Left renal cortex interstitium (tissue), 4 donors: Measurements from ENCODE around the gene NEDD4. TPM values are rescaled to one million over a fixed set of nuclear protein-coding genes. Genes with fewer than 3 reads are reported as not detected.
A peak's percentile ranks its signal among the peaks of the same experiment; 100 is the strongest.
"Not testable (repeated sequence)": the region's sequence is repeated elsewhere in the genome, so short reads cannot be mapped to it uniquely, and the experiment has no call there.

Source experiments
- DNase-seq, 4 donors: peaks; one replicate each; pipeline ENCODE4 v3.0.0-alpha.2; 2013; ENCODE audit warnings: low read depth in 4 of 4, low spot score in 2 of 4, missing footprints in 1 of 4
- polyA plus RNA-seq, 4 donors: library from polyadenylated mRNA; unstranded; fragments of 120-200 nt; gene quantifications; one replicate each; pipeline ENCODE4 v1.2.1, GENCODE V29; 2013; ENCODE audit not compliant: insufficient read length in 4 of 4

NEDD4 gene
- 10 to 100 TPM; 14.7 to 16.0 (median 15.4) TPM for polyA plus RNA-seq

DNA sequence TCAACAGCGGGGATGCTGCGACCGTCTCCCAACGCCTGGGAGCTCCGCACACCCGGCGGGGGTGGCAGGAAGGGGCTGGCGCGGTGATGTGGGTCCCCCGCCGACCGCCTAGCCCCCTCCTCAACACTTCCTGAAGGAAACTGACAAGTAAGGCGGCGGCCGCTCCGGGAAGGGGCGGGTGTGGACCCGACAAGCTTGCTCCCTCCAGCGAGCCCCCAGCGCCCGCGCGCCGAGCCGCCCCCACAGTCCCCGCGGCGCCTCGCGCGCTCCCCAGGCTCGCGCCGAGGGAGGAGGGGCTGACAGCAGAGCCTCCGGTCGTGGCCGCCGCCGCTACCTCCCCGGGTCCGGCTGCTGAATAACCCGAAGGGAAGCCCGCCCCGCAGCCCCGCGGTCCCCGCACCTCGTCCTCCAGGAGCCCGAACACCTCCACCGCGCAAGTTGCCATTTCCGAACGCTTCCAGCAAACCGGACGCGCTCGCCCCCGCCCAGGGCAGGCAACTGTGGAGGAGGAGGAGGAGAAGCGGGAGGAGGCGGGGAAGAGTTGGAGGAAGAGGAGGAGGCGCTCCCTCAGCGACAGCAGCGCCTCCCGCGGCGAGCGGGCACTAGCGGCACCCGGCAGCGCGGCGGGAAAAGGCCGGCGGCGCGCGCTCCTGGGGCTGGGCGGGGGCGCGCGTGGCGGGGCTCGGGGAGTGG, at the start of gene NEDD4:
Gene NEDD4, minus strand, starts transcription at position 502 of the 693 bp plus-strand sequence. Its CDS starts 57 bp downstream, at position 445.
- DNase-seq, result peak; percentile 64 to 84 (median 76)

DNA sequence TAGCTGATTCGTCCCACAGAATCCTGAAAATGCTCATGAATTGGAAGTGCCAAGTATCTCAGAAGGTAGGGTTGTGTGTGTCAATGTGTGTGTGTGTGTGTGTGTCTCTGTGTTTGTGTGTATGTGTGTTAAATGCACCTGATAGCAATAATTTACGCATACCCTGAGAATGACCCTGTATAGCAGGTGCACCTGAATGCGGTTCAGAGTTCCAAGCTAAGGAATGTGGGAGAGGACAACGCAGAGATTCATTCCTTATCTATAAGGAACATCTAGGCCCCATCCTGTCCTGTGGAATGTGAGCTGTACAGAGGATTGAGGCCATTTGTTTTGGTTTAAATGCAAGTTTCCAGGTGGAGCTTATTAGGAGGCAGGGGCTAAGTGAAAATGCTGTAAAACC, 49.1 kb upstream of the NEDD4 start:
- DNase-seq, result no peak

DNA sequence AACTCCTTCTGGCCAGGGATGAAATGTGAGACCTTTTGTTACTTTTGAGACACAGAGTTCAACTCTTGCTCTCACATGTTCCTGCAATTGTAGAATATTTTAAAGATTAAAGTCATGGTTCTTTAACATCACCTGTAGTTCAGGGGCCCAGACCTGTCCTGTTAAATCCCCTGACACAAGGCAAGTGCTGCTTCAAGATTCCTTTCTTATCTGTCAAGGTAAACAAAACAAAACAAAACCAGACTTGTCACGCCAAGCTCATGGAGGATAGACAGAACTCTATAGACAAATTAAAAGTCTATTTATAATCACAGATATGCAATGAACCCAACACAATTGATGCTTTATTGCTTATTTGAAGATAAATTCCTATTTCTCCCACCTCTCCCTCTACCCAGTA, 48.6 kb upstream of the NEDD4 start:
- DNase-seq, result no peak

DNA sequence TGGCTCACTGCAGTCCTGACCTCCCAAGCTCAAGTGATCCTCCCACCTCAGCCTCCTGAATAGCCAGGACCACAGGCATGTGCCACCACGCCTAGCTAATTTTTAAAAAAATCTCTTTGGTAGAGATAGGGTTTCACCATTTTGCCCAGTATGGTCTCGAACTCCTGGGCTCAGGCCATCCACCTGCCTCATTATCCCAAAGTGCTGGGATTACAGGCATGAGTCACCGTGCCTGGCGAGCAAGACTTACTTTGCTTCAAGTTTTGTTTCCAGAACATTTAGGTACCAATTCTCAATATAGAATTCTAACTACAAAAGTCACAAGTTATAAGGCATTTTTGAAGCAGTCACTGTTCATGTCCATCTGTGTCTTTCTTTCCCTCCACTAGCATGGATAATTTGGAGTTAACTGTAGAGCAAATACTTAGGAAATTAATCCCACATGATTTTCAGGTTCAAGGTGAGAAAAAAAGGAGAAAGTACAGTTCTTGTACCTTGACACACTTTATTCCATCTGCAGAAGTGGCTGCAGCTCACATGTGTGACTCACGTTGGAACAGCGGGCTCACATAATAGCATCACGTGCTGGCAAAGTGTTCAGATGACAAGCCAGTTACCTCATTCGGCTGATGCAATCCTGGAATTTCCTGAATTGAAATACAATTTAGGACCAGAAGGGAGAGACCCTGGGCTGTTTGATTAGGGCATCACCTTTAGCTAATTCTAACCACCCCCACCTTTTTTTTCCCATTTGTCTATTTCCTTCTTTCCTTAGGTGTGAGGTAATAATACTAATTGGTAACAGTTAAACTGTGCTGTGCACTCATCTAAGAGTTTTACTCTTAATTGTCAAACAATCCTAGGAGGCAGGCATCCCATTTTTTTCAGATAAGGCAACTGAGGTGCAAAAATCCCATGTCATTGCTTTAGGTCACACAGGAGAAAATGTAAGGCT, 46.9 kb upstream of the NEDD4 start:
- DNase-seq, result peak in 1 of 4 donors; percentile 25

- no peak for DNase-seq
Observed at GRCh38 chr15:56038707-56039106, 45.3 kb upstream of the NEDD4 start.

- DNase-seq, result no peak
Observed at GRCh38 chr15:56038015-56038414, 44.6 kb upstream of the NEDD4 start.

DNA sequence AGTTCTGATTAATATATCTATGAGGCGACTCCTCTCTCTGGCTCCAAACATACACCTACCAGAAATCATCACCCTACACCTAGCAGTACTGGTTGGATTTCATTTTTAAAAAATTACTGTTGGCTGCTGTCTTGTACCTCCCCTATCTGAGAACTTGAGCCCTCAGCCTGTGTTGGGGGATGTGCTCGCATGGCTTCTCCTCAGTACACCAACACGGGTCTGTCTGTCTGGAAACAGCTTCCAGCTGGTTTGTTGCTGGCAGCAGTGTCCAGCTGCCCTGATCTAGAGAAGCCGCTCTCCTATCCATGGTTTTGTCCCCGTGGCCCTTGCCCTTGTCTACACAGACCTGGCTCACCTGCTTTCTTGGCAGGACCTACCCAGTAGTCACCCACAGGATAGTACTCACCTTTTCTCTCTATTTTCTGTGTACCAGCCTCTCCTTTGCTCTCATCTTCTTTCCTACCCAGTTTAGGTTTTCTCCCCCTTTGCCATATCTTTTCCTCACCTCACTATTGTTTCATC, 43.2 kb upstream of the NEDD4 start:
- no peak for DNase-seq

DNA sequence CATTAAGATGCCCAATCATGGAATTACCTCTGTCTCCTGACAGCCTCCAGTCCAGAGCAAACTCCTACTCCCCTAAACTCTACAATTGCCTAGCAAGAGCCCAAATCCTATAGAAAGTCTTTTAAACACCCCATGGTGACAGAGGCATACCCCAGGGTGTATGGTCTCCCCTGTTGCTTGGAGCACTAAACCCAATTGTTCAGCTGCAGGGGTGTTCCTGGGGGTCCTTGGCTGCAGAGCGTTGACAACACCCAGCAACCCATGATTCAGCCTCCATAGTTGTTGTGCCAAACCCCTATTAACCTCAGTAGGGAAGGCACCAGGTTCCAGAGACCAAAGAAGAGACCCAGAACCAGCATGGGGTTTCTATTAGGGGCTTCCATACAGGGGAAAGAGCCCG, 41.8 kb upstream of the NEDD4 start:
- no peak for DNase-seq

DNA sequence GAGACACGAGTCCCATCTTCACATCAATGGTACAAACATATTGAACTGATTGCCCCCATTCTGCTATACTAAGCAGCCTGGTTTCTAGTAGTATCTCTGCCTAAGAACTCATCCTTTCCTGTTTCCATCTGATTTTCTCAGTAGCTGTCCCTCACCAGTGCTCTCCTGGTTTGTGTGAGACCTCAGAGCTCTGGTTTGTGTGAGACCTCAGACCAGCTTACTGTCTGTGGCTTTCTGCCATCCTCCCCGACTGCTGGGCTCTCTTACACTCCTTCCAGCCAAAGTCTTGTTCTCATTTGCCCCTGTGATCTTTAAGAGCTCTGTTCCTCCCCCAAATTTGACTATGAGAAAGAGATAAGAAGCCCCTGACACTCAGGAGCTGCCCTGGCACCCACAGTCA, 41.1 kb upstream of the NEDD4 start:
- DNase-seq, result no peak

GRCh38 chr15:56032373-56032772, 39.0 kb upstream of the NEDD4 start:
- DNase-seq, result no peak

GRCh38 chr15:56031836-56032235, 38.4 kb upstream of the NEDD4 start:
- DNase-seq, result no peak

DNA sequence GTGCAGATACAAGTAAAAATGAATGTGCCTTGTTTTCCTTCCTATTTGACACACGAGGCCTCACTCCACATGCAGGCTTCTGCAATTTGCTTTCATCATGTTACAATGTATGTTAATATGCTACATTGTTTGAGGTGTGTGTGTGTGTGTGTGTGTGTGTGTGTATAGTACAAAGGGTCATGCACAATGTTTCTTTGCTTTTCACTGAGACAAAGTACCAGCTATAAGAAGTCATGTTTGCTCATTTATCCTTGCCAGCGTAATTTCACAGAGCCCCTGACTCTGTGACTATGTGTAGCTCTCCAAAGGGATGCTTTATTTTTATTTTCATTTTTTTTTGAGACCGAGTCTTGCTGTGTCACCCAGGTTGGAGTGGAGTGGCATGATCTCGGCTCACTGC, 38.0 kb upstream of the NEDD4 start:
- no peak for DNase-seq

- DNase-seq, result no peak
Observed at GRCh38 chr15:56028430-56028829, 35.0 kb upstream of the NEDD4 start.

DNA sequence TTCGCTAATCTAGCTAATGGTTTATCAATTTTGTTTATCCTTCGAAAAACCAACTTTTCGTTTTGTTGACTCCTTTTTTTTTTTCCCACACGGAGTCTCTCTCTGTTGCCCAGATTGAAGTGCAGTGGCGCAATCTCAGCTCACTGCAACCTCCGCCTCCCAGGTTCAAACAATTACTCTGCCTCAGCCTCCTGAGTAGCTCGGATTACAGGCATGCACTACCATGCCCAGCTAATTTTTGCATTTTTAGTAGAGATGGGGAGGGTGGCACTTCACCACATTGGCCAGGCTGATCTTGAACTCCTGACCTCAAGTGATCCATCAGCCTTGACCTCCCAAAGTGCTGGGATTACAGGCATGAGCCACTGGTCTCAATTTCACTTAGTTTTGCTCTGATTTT, 29.7 kb upstream of the NEDD4 start:
- not testable (repeated sequence) for DNase-seq

GRCh38 chr15:56019819-56020486, 26.5 kb upstream of the NEDD4 start:
- DNase-seq, result no peak

DNA sequence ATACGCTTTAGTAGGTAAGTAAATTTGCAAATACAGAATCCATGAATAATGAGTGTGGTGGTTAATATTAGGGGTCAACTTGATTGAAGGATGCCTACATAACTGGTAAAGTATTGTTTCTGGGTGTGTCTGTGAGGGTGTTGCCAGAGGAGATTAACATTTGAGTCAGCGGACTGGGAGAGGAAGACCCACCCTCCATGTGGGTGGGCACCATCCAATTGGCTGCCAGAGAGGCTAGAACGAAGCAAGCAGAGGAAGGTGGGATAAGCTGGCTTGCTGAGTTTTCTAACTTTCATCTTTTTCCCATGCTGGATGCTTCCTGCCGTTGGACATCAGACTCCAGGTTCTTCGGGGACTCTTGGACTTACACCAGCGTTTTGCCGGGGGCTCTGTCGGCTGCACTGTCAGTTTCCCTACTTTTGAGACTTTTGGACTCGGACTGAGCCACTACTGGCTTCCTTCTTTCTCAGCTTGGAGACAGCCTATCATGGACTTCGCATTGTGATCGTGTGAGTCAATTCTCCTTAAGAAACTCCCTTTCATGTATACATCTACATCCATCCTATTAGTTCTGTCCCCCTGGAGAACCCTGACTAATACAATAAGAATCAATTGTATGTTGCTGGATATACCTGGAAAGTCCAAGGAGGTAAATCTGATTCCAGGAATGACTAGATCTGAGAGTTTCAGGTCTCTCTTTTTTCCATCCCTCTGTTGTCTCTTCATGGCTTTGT, 25.8 kb upstream of the NEDD4 start:
- DNase-seq, result no peak

DNA sequence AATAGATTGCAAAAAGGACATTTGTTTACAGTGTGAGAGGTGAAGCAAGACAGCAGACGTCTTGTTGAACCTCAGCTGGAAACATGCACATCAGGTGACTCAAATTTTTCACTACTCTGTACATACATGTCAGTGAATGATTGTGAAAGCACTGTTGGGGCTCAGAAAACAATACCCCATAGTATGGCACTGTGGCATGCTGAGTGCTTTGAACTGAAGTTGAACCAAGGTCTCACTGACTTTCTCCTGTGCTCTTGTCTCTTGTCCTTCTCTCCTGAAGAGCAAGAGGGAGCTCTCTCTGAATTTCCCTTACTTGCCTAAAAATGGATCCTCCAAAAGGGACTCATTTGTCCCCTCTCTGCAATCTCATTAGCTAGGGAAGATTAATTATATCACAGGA, 24.5 kb upstream of the NEDD4 start:
- DNase-seq, result no peak

- no peak for DNase-seq
Observed at GRCh38 chr15:56017511-56017910, 24.1 kb upstream of the NEDD4 start.

- DNase-seq, result no peak
Observed at GRCh38 chr15:56016281-56016680, 22.9 kb upstream of the NEDD4 start.

DNA sequence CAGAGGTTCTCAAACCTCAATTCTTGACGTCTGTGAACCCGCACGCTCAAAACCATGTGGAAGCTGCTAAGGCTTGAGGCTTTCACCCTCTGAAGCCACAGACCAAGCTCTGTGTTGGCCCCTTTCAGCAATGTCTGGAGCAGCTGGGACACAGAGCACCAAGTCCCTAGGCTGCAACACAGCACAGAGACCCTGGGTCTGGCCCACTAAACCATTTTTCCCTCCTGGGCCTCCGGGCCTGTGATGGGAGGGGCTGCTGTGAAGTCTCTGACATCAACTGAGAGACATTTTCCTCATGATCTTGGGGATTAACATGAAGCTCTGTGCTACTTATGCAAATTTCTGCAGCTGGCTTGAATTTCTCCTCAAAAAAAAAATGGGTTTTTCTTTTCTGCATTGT, 21.3 kb upstream of the NEDD4 start:
- no peak for DNase-seq
